Peyer's patch (tissue), 4 donors: ENCODE data around the gene YTHDC2. TPM values are rescaled to one million over a fixed set of nuclear protein-coding genes. Genes with fewer than 3 reads are reported as not detected.

ENCODE experiments used
- DNase-seq, 3 donors: peaks; one replicate each; pipeline ENCODE4 v3.0.0-alpha.2; 2017 to 2019
- H3K27ac ChIP-seq, 4 donors: fragments of 200-600 bp; sonication (generic); one replicate each; pipeline ENCODE4 v1.5.1; 2016 to 2019
- H3K27me3 ChIP-seq, 2 donors: fragments of 200-600 bp; sonication (generic); one replicate each; pipeline ENCODE4 v1.5.1; 2019
- H3K36me3 ChIP-seq, 3 donors: fragments of 200-600 bp; sonication (generic); one replicate each; pipeline ENCODE4 v1.5.1; 2016 to 2019
- H3K4me1 ChIP-seq, 4 donors: fragments of 200-600 bp; sonication (generic); one replicate each; pipeline ENCODE4 v1.5.1; 2016 to 2019
- H3K4me3 ChIP-seq, 4 donors: fragments of 200-600 bp; sonication (generic); 1 replicate in 3 of 4; 2 replicates in 1 of 4; pipeline ENCODE4 v1.5.1; 2016 to 2019; ENCODE audit warnings: mild to moderate bottlenecking in 1 of 4
- H3K9me3 ChIP-seq, 4 donors: fragments of 200-600 bp; sonication (generic); one replicate each; pipeline ENCODE4 v1.5.1; 2016 to 2019; ENCODE audit warnings: mild to moderate bottlenecking in 1 of 4
- CTCF ChIP-seq, 6 experiments: fragments of 450-650 bp in 4 of 6; fragments of 200-600 bp in 2 of 6; sonication (generic) in 1 of 6; IDR thresholded peaks; one replicate each; pipeline ENCODE4 v1.5.1; 2017 to 2019; ENCODE audit warnings: antibody characterized with exemption in 6 of 6, mild to moderate bottlenecking in 3 of 6, moderate library complexity in 1 of 6
- POLR2A ChIP-seq, 2 donors: fragments of 450-650 bp; IDR thresholded peaks; one replicate each; pipeline ENCODE4 v1.5.1; 2017; ENCODE audit warnings: antibody characterized with exemption in 2 of 2, mild to moderate bottlenecking in 2 of 2, moderate library complexity in 2 of 2
- total RNA-seq, 4 donors: library from RNA; depleted of rRNA; stranded (reverse); fragments of >200 nt; gene quantifications; one replicate each; pipeline ENCODE4 v1.1.0, GENCODE V29; 2016

Gene YTHDC2
- total RNA-seq, 4 donors from 2014 or later = 27.4 to 39.1 (median 30.9) TPM

GRCh38 chr5:113575074-113575473 lies 61.6 kb downstream of the YTHDC2 start:
- Histone ChIP-seq H3K9me3 (no peaks in the 10 kb centered on the region), H3K27ac (no peak overlapping the region), H3K36me3 (peaks cover 0 to 35% (median 0%) of the 10 kb centered on the region in 3 donors), H3K4me1 (no peaks in the 10 kb centered on the region), H3K4me3 (no peak overlapping the region), H3K27me3 (no peaks in the 10 kb centered on the region)
- no peak for TF ChIP-seq POLR2A (IDR thresholded peaks at IDR 0.05)
- no peak for TF ChIP-seq CTCF (IDR thresholded peaks at IDR 0.05)
- DNase-seq = no peak

- Histone ChIP-seq H3K27me3 (no peaks in the 10 kb centered on the region), H3K4me1 (no peaks in the 10 kb centered on the region), H3K4me3 (no peak overlapping the region), H3K27ac (no peak overlapping the region), H3K9me3 (no peaks in the 10 kb centered on the region), H3K36me3 (peaks cover 0 to 25% (median 0%) of the 10 kb centered on the region in 3 donors)
- no peak for DNase-seq
- TF ChIP-seq CTCF (IDR thresholded peaks at IDR 0.05) (no peak), POLR2A (IDR thresholded peaks at IDR 0.05) (no peak)
Observed at GRCh38 chr5:113578091-113578490, 64.6 kb downstream of the YTHDC2 start.

GRCh38 chr5:113581388-113581787 lies 67.9 kb downstream of the YTHDC2 start:
- TF ChIP-seq CTCF (IDR thresholded peaks at IDR 0.05) (no peak), POLR2A (IDR thresholded peaks at IDR 0.05) (no peak)
- no peak overlapping the region for H3K4me3 ChIP-seq
- no peaks in the 10 kb centered on the region for H3K4me1 ChIP-seq
- DNase-seq = no peak
- H3K27me3 ChIP-seq = no peaks in the 10 kb centered on the region
- H3K9me3 ChIP-seq = no peaks in the 10 kb centered on the region
- H3K36me3 ChIP-seq = peaks cover 0 to 25% (median 0%) of the 10 kb centered on the region in 3 donors
- H3K27ac ChIP-seq = no peak overlapping the region

- no peaks in the 10 kb centered on the region for H3K4me1 ChIP-seq
- H3K4me3 ChIP-seq = no peak overlapping the region
- peaks cover 0 to under 1% (median 0%) of the 10 kb centered on the region in 3 donors for H3K36me3 ChIP-seq
- no peaks in the 10 kb centered on the region for H3K9me3 ChIP-seq
- no peaks in the 10 kb centered on the region for H3K27me3 ChIP-seq
- no peak for DNase-seq
- TF ChIP-seq POLR2A (IDR thresholded peaks at IDR 0.05) (no peak), CTCF (IDR thresholded peaks at IDR 0.05) (no peak)
- no peak overlapping the region for H3K27ac ChIP-seq
Observed at GRCh38 chr5:113598150-113598549, 84.7 kb downstream of the YTHDC2 start.

GRCh38 chr5:113598926-113599325 lies 85.4 kb downstream of the YTHDC2 start:
- TF ChIP-seq POLR2A (IDR thresholded peaks at IDR 0.05) = no peak
- TF ChIP-seq CTCF (IDR thresholded peaks at IDR 0.05) = no peak
- DNase-seq = no peak
- H3K4me1 ChIP-seq = no peaks in the 10 kb centered on the region
- H3K36me3 ChIP-seq = no peaks in the 10 kb centered on the region
- no peak overlapping the region for H3K4me3 ChIP-seq
- no peak overlapping the region for H3K27ac ChIP-seq
- no peaks in the 10 kb centered on the region for H3K9me3 ChIP-seq
- no peaks in the 10 kb centered on the region for H3K27me3 ChIP-seq
